Measurements from ENCODE around the gene CCDC87. TPM values are rescaled to one million over a fixed set of nuclear protein-coding genes. Genes with fewer than 3 reads are reported as not detected.
A peak's percentile ranks its signal among the peaks of the same experiment; 100 is the strongest.

CCDC87 gene
- total and polyA plus RNA-seq, 2 experiments from 2014 or later = 0.53 TPM; not detected in 1

- no peaks in the 10 kb centered on the region for H3K9me2 ChIP-seq (replicated peaks; ENCODE audit: insufficient read depth)
- 6% methylated on average over 27 of the region's 27 CpGs for WGBS (ENCODE audit: low lambda C conversion rate, missing lambda C conversion rate)
- H3K27me3 ChIP-seq = no peaks in the 10 kb centered on the region
- peak overlapping the region; percentile 96 for H3K4me2 ChIP-seq
- H3K36me3 ChIP-seq (replicated peaks; ENCODE audit: insufficient read depth, low read depth) = peaks cover 3% of the 10 kb centered on the region
- DNase-seq (ENCODE audit: low spot score) = peak; percentile 60
- TF ChIP-seq, protein P1, sequence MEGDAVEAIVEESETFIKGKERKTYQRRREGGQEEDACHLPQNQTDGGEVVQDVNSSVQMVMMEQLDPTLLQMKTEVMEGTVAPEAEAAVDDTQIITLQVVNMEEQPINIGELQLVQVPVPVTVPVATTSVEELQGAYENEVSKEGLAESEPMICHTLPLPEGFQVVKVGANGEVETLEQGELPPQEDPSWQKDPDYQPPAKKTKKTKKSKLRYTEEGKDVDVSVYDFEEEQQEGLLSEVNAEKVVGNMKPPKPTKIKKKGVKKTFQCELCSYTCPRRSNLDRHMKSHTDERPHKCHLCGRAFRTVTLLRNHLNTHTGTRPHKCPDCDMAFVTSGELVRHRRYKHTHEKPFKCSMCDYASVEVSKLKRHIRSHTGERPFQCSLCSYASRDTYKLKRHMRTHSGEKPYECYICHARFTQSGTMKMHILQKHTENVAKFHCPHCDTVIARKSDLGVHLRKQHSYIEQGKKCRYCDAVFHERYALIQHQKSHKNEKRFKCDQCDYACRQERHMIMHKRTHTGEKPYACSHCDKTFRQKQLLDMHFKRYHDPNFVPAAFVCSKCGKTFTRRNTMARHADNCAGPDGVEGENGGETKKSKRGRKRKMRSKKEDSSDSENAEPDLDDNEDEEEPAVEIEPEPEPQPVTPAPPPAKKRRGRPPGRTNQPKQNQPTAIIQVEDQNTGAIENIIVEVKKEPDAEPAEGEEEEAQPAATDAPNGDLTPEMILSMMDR (IDR thresholded peaks at IDR 0.05; ENCODE audit: poor library complexity) = peak; percentile 13
- no peak for TF ChIP-seq EZH2 (IDR thresholded peaks at IDR 0.05; ENCODE audit: borderline replicate concordance)
- H3K79me2 ChIP-seq = peaks cover 91% of the 10 kb centered on the region
- peak overlapping the region; percentile 72 for H3K4me3 ChIP-seq
- no peak overlapping the region for H2AFZ ChIP-seq
- peaks cover 42% of the 10 kb centered on the region for H3K4me1 ChIP-seq (ENCODE audit: insufficient read depth)
- H3K9me3 ChIP-seq (ENCODE audit: low read depth) = no peaks in the 10 kb centered on the region
- H3K27ac ChIP-seq = peak overlapping the region; percentile 90
- H4K20me1 ChIP-seq (ENCODE audit: insufficient read depth, poor library complexity, severe bottlenecking) = peaks cover 57% of the 10 kb centered on the region
Observed at GRCh38 chr11:66639066-66639813, 46.4 kb upstream of the CCDC87 start.

GRCh38 chr11:66638177-66639065 lies 45.6 kb upstream of the CCDC87 start, which contains the start of gene RBM4:
Gene RBM4, plus strand, starts transcription at chr11:66638703. Its CDS starts 1,009 bp downstream, at chr11:66639712.
- Histone ChIP-seq H4K20me1 (ENCODE audit: insufficient read depth, poor library complexity, severe bottlenecking) (peaks cover 50% of the 10 kb centered on the region), H3K27me3 (no peaks in the 10 kb centered on the region), H3K79me2 (peaks cover 91% of the 10 kb centered on the region), H3K27ac (peak within 1 kb of the TSS; percentile 90), H3K4me2 (peak within 1 kb of the TSS; percentile 96), H3K4me3 (peak within 1 kb of the TSS; percentile 72), H2AFZ (no peak within 1 kb of the TSS), H3K9me3 (ENCODE audit: low read depth) (no peaks in the 10 kb centered on the region), H3K36me3 (replicated peaks; ENCODE audit: insufficient read depth, low read depth) (no peaks in the 10 kb centered on the region), H3K9me2 (replicated peaks; ENCODE audit: insufficient read depth) (no peaks in the 10 kb centered on the region), H3K4me1 (ENCODE audit: insufficient read depth) (peaks cover 34% of the 10 kb centered on the region)
- peak; percentile 99 for DNase-seq (ENCODE audit: low spot score)
- TF ChIP-seq EZH2phosphoT487 (IDR thresholded peaks at IDR 0.05; ENCODE audit: low read depth, severe bottlenecking, unreplicated experiment) (no peak), EZH2 (IDR thresholded peaks at IDR 0.05; ENCODE audit: borderline replicate concordance) (no peak)
- TF ChIP-seq, protein P1 (IDR thresholded peaks at IDR 0.05; ENCODE audit: poor library complexity) = no peak
- WGBS (ENCODE audit: low lambda C conversion rate, missing lambda C conversion rate) = 1% methylated on average over 59 of the region's 63 CpGs

DNA sequence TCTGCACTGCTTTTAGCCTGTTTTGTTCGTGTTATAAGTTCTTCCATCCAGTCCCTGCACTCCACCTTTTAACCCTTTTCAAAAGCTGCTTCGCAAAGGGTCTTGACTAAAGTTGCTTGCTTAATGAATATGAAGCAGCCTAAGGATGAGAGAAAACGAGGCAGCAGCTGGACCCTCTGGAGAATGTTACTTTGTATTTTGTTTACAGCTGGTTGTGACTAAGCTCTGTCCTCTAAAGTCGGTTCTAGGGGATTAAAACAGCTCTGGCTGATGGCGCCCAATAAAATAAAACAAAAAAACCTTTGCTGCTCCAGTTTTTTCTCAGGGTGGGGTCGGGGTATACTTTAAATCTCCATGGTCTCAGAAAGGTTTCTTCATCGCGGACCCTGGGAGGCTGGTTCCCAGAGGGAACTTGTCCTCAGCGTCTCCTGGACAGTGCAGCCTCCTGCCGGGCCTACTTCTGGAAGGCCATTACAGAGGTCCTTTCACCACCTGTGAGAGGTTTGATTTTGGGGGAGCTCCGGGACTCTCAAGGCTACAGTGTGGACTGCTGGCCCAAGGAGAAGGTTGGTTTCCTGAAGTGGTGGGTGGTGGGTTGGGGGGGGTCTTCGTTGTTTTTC lies 44.8 kb upstream of the CCDC87 start:
- DNase-seq (ENCODE audit: low spot score) = no peak

More for the DNA sequence above, 44.8 kb upstream of the CCDC87 start:
- H3K36me3 ChIP-seq (replicated peaks; ENCODE audit: insufficient read depth, low read depth) = no peaks in the 10 kb centered on the region
- no peaks in the 10 kb centered on the region for H3K9me2 ChIP-seq (replicated peaks; ENCODE audit: insufficient read depth)
- no peaks in the 10 kb centered on the region for H3K27me3 ChIP-seq
- no peak overlapping the region for H3K4me3 ChIP-seq
- H3K4me1 ChIP-seq (ENCODE audit: insufficient read depth) = peaks cover 26% of the 10 kb centered on the region
- 38% methylated on average over 12 of the region's 12 CpGs for WGBS (ENCODE audit: low lambda C conversion rate, missing lambda C conversion rate)
- peak overlapping the region; percentile 70 for H3K4me2 ChIP-seq
- H3K27ac ChIP-seq = peak overlapping the region; percentile 72
- H2AFZ ChIP-seq = no peak overlapping the region
- peaks cover 50% of the 10 kb centered on the region for H4K20me1 ChIP-seq (ENCODE audit: insufficient read depth, poor library complexity, severe bottlenecking)
- TF ChIP-seq EZH2 (IDR thresholded peaks at IDR 0.05; ENCODE audit: borderline replicate concordance) (no peak), EZH2phosphoT487 (IDR thresholded peaks at IDR 0.05; ENCODE audit: low read depth, severe bottlenecking, unreplicated experiment) (no peak)
- TF ChIP-seq, protein P1 (IDR thresholded peaks at IDR 0.05; ENCODE audit: poor library complexity) = no peak
- no peaks in the 10 kb centered on the region for H3K9me3 ChIP-seq (ENCODE audit: low read depth)
- peaks cover 91% of the 10 kb centered on the region for H3K79me2 ChIP-seq

Measured in hepatocyte (in vitro differentiated cells).